Subcutaneous abdominal adipose tissue (tissue), 5 donors: ENCODE results near the gene NAV2.

Experiments
- H3K27ac ChIP-seq: one replicate; pipeline ENCODE4 v1.7.0; 2013; ENCODE audit warnings: low read depth, mild to moderate bottlenecking, inconsistent platforms, low read length, moderate library complexity
- H3K27me3 ChIP-seq, 5 donors: one replicate each; pipeline ENCODE4 v1.7.0; 2013; ENCODE audit warnings: low read length in 5 of 5, inconsistent platforms in 1 of 5; ENCODE audit not compliant: control insufficient read depth in 5 of 5, insufficient read depth in 4 of 5
- H3K36me3 ChIP-seq, 5 donors: one replicate each; pipeline ENCODE4 v1.7.0; 2013; ENCODE audit warnings: low read length in 5 of 5; ENCODE audit not compliant: control insufficient read depth in 5 of 5, insufficient read depth in 5 of 5
- H3K4me1 ChIP-seq, 5 donors: one replicate each; pipeline ENCODE4 v1.7.0; 2013; ENCODE audit warnings: low read length in 5 of 5, mild to moderate bottlenecking in 3 of 5, moderate library complexity in 1 of 5; ENCODE audit not compliant: control insufficient read depth in 5 of 5, insufficient read depth in 5 of 5
- H3K4me3 ChIP-seq, 5 donors: one replicate each; pipeline ENCODE4 v1.7.0; 2013; ENCODE audit warnings: low read length in 5 of 5, low read depth in 1 of 5
- H3K9ac ChIP-seq, 5 donors: one replicate each; pipeline ENCODE4 v1.7.0; 2013; ENCODE audit warnings: low read length in 5 of 5, mild to moderate bottlenecking in 4 of 5, moderate library complexity in 3 of 5
- H3K9me3 ChIP-seq, 5 donors: one replicate each; pipeline ENCODE4 v1.7.0; 2013; ENCODE audit warnings: low read length in 5 of 5; ENCODE audit not compliant: control insufficient read depth in 5 of 5
- donor health status: healthy.
- donor health status: healthy.
- donor health status: healthy.
- donor health status: healthy.
- donor health status: healthy.

NAV2 gene

GRCh38 chr11:19975414-19975990 lies 262.9 kb downstream of the NAV2 start:
- no peaks in the 10 kb centered on the region for H3K27me3 ChIP-seq
- H3K27ac ChIP-seq = no peak overlapping the region
- no peak overlapping the region for H3K9ac ChIP-seq
- H3K4me1 ChIP-seq = no peaks in the 10 kb centered on the region
- H3K4me3 ChIP-seq = no peak overlapping the region
- no peaks in the 10 kb centered on the region for H3K9me3 ChIP-seq
- H3K36me3 ChIP-seq = peaks cover 0 to 3% (median 0%) of the 10 kb centered on the region in 5 donors

GRCh38 chr11:19976281-19976941 lies 263.8 kb downstream of the NAV2 start:
- Histone ChIP-seq H3K9me3 (no peaks in the 10 kb centered on the region), H3K4me1 (peaks cover 0 to 7% (median 2%) of the 10 kb centered on the region in 5 donors), H3K36me3 (peaks cover 0 to 3% (median 0%) of the 10 kb centered on the region in 5 donors), H3K27ac (no peak overlapping the region), H3K9ac (no peak overlapping the region), H3K4me3 (no peak overlapping the region), H3K27me3 (no peaks in the 10 kb centered on the region)

GRCh38 chr11:19977941-19978340 lies 265.3 kb downstream of the NAV2 start:
- H3K9me3 ChIP-seq = no peaks in the 10 kb centered on the region
- peaks cover 0 to 3% (median 0%) of the 10 kb centered on the region in 5 donors for H3K36me3 ChIP-seq
- peaks cover 0 to 12% (median 3%) of the 10 kb centered on the region in 5 donors for H3K4me1 ChIP-seq
- H3K4me3 ChIP-seq = no peak overlapping the region
- H3K27ac ChIP-seq = no peak overlapping the region
- H3K9ac ChIP-seq = no peak overlapping the region
- H3K27me3 ChIP-seq = no peaks in the 10 kb centered on the region

- Histone ChIP-seq H3K27ac (no peak overlapping the region), H3K27me3 (no peaks in the 10 kb centered on the region), H3K4me1 (peaks cover 0 to 12% (median 3%) of the 10 kb centered on the region in 5 donors), H3K4me3 (no peak overlapping the region), H3K36me3 (peaks cover 0 to 3% (median 0%) of the 10 kb centered on the region in 5 donors), H3K9ac (no peak overlapping the region), H3K9me3 (no peaks in the 10 kb centered on the region)
Observed at GRCh38 chr11:19978668-19979518, 266.3 kb downstream of the NAV2 start.

- H3K9me3 ChIP-seq = no peaks in the 10 kb centered on the region
- H3K9ac ChIP-seq = no peak overlapping the region
- no peak overlapping the region for H3K27ac ChIP-seq
- H3K36me3 ChIP-seq = peaks cover 0 to 3% (median 2%) of the 10 kb centered on the region in 5 donors
- H3K27me3 ChIP-seq = no peaks in the 10 kb centered on the region
- no peak overlapping the region for H3K4me3 ChIP-seq
- peaks cover 0 to 12% (median 3%) of the 10 kb centered on the region in 5 donors for H3K4me1 ChIP-seq
Observed at GRCh38 chr11:19979519-19979845, 266.8 kb downstream of the NAV2 start.

GRCh38 chr11:19980388-19980787 lies 267.8 kb downstream of the NAV2 start:
- Histone ChIP-seq H3K9ac (no peak overlapping the region), H3K9me3 (no peaks in the 10 kb centered on the region), H3K27ac (no peak overlapping the region), H3K36me3 (peaks cover 0 to 5% (median 3%) of the 10 kb centered on the region in 5 donors), H3K4me3 (no peak overlapping the region), H3K27me3 (no peaks in the 10 kb centered on the region), H3K4me1 (peaks cover 0 to 12% (median 3%) of the 10 kb centered on the region in 5 donors)

GRCh38 chr11:19980957-19981669 lies 268.5 kb downstream of the NAV2 start:
- Histone ChIP-seq H3K9me3 (no peaks in the 10 kb centered on the region), H3K27me3 (no peaks in the 10 kb centered on the region), H3K36me3 (peaks cover 0 to 5% (median 3%) of the 10 kb centered on the region in 5 donors), H3K4me3 (no peak overlapping the region), H3K4me1 (peaks cover 0 to 12% (median 3%) of the 10 kb centered on the region in 5 donors), H3K27ac (no peak overlapping the region), H3K9ac (no peak overlapping the region)

GRCh38 chr11:19982774-19983495 lies 270.3 kb downstream of the NAV2 start:
- H3K4me1 ChIP-seq = peaks cover 0 to 12% (median 3%) of the 10 kb centered on the region in 5 donors
- H3K4me3 ChIP-seq = no peak overlapping the region
- no peaks in the 10 kb centered on the region for H3K9me3 ChIP-seq
- no peaks in the 10 kb centered on the region for H3K27me3 ChIP-seq
- H3K36me3 ChIP-seq = peaks cover 0 to 5% (median 2%) of the 10 kb centered on the region in 5 donors
- no peak overlapping the region for H3K27ac ChIP-seq
- no peak overlapping the region for H3K9ac ChIP-seq

GRCh38 chr11:19984048-19984742 lies 271.6 kb downstream of the NAV2 start:
- no peak overlapping the region for H3K27ac ChIP-seq
- H3K4me1 ChIP-seq = peaks cover 0 to 12% (median 3%) of the 10 kb centered on the region in 5 donors
- H3K27me3 ChIP-seq = no peaks in the 10 kb centered on the region
- H3K9ac ChIP-seq = no peak overlapping the region
- no peaks in the 10 kb centered on the region for H3K9me3 ChIP-seq
- H3K36me3 ChIP-seq = peaks cover 0 to 5% (median 3%) of the 10 kb centered on the region in 5 donors
- H3K4me3 ChIP-seq = no peak overlapping the region
